Natural killer cell (primary cell): ENCODE results near the gene KLF5. TPM values are rescaled to one million over a fixed set of nuclear protein-coding genes. Genes with fewer than 3 reads are reported as not detected.

ENCODE experiments used
- ATAC-seq, 3 donors: fragments of 150-1000 bp in 2 of 3; fragments of 200-7000 bp in 1 of 3; cut with Tn5 transposase; 1 replicate in 1 of 3; 2 replicates in 2 of 3; pipeline ENCODE4 v1.10.0; 2021; ENCODE audit warnings: mild to moderate bottlenecking in 2 of 3, moderate library complexity in 2 of 3
- DNase-seq, 2 donors: peaks; one replicate each; pipeline versions ENCODE4 v3.0.0 to v3.0.0-alpha.2; 2013 to 2021; ENCODE audit warnings: mixed read lengths in 1 of 2
- H3K27ac ChIP-seq: one replicate; pipeline ENCODE4 v1.5.1; 2013; ENCODE audit warnings: mild to moderate bottlenecking, low read length
- H3K27me3 ChIP-seq: one replicate; pipeline ENCODE4 v1.6.1; 2013; ENCODE audit warnings: low read length; ENCODE audit not compliant: control insufficient read depth, insufficient read depth
- H3K36me3 ChIP-seq: one replicate; pipeline ENCODE4 v1.6.1; 2013; ENCODE audit warnings: low read length; ENCODE audit not compliant: control insufficient read depth, insufficient read depth
- H3K4me1 ChIP-seq: one replicate; pipeline ENCODE4 v1.6.1; 2013; ENCODE audit warnings: low read length; ENCODE audit not compliant: control insufficient read depth, insufficient read depth
- H3K4me3 ChIP-seq: one replicate; pipeline ENCODE4 v1.5.1; 2013; ENCODE audit warnings: low read length
- H3K9me3 ChIP-seq: one replicate; pipeline ENCODE4 v1.6.1; 2013; ENCODE audit warnings: low read length; ENCODE audit not compliant: control insufficient read depth, insufficient read depth
- H3K27ac Mint-ChIP-seq, 2 donors: one replicate each; pipeline ENCODE4 v1.8.0; 2022; ENCODE audit warnings: mild to moderate bottlenecking in 2 of 2, mixed read lengths in 2 of 2, moderate library complexity in 1 of 2
- H3K27me3 Mint-ChIP-seq, 2 donors: one replicate each; pipeline ENCODE4 v1.8.0; 2022; ENCODE audit warnings: low read depth in 2 of 2, mixed read lengths in 2 of 2
- H3K36me3 Mint-ChIP-seq: one replicate; pipeline ENCODE4 v1.8.0; 2022; ENCODE audit warnings: mixed read lengths
- H3K4me1 Mint-ChIP-seq, 2 donors: one replicate each; pipeline ENCODE4 v1.8.0; 2022; ENCODE audit warnings: mixed read lengths in 2 of 2
- H3K4me3 Mint-ChIP-seq: one replicate; pipeline ENCODE4 v1.8.0; 2022; ENCODE audit warnings: mild to moderate bottlenecking, moderate library complexity, mixed read lengths
- H3K9me3 Mint-ChIP-seq, 2 donors: one replicate each; pipeline ENCODE4 v1.8.0; 2022; ENCODE audit warnings: mixed read lengths in 2 of 2
- CTCF ChIP-seq: fragments of 200-600 bp; IDR thresholded peaks from one replicate; pipeline ENCODE4 v1.8.0; 2022; ENCODE audit warnings: antibody characterized with exemption
- WGBS: methylation state at CpG from one replicate; pipeline ENCODE4 v1.1.7; 2013; ENCODE audit warnings: missing lambda C conversion rate; ENCODE audit not compliant: insufficient coverage; 5-methylcytosine and 5-hydroxymethylcytosine counted together
- intact Hi-C: fragments of 100-400 bp; cut with micrococcal nuclease; formaldehyde crosslinking; loops from one replicate; pipeline ENCODE4 v1.14.2; 2022
- total RNA-seq, 4 donors: library from RNA; stranded (reverse); fragments of 120-200 nt in 1 of 4; gene quantifications; one replicate each; pipeline versions ENCODE4 v1.2.3 to v1.2.4, GENCODE V29; 2013 to 2022

KLF5 gene
- total RNA-seq, 3 donors from 2014 or later (not counting 1 experiment from before 2014, with no cell fraction given): 1.2 to 48.5 (median 2.0) TPM

- Histone ChIP-seq H3K36me3 (no peaks in the 10 kb centered on the region), H3K4me1 (no peaks in the 10 kb centered on the region), H3K27ac (no peak overlapping the region), H3K9me3 (no peaks in the 10 kb centered on the region), H3K27me3 (no peaks in the 10 kb centered on the region), H3K4me3 (no peak overlapping the region)
- Mint-ChIP-seq H3K27me3 (peaks cover 0 to 10% of the 10 kb centered on the region in 2 donors), H3K4me1 (no peaks in the 10 kb centered on the region), H3K4me3 (no peak overlapping the region), H3K36me3 (no peaks in the 10 kb centered on the region), H3K9me3 (no peaks in the 10 kb centered on the region), H3K27ac (no peak overlapping the region)
- intact Hi-C loops: no loop called here
- no peak for TF ChIP-seq CTCF
- 73% methylated on average over 3 of the region's 3 CpGs for WGBS
- DNase-seq (no peak), ATAC-seq (no peak)
Observed at GRCh38 chr13:73073050-73073449, 14.2 kb downstream of the KLF5 start.

- no peak overlapping the region for H3K4me3 Mint-ChIP-seq
- no peaks in the 10 kb centered on the region for H3K4me1 Mint-ChIP-seq
- Histone ChIP-seq H3K4me1 (no peaks in the 10 kb centered on the region), H3K27ac (no peak overlapping the region), H3K27me3 (no peaks in the 10 kb centered on the region), H3K9me3 (no peaks in the 10 kb centered on the region), H3K4me3 (no peak overlapping the region), H3K36me3 (no peaks in the 10 kb centered on the region)
- no peaks in the 10 kb centered on the region for H3K36me3 Mint-ChIP-seq
- peaks cover 0 to 10% of the 10 kb centered on the region in 2 donors for H3K27me3 Mint-ChIP-seq
- ATAC-seq (no peak), DNase-seq (no peak)
- no peaks in the 10 kb centered on the region for H3K9me3 Mint-ChIP-seq
- no peak for TF ChIP-seq CTCF
- intact Hi-C loops: no loop called here
- no peak overlapping the region for H3K27ac Mint-ChIP-seq
- 40% methylated on average over 1 of the region's 2 CpGs for WGBS
Observed at GRCh38 chr13:73074014-73074413, 15.2 kb downstream of the KLF5 start.

GRCh38 chr13:73074926-73075325 lies 16.1 kb downstream of the KLF5 start:
- Mint-ChIP-seq H3K36me3 (no peaks in the 10 kb centered on the region), H3K9me3 (no peaks in the 10 kb centered on the region), H3K4me3 (no peak overlapping the region), H3K27me3 (peaks cover 3 to 10% of the 10 kb centered on the region in 2 donors), H3K27ac (no peak overlapping the region), H3K4me1 (no peaks in the 10 kb centered on the region)
- Histone ChIP-seq H3K27ac (no peak overlapping the region), H3K4me3 (no peak overlapping the region), H3K36me3 (no peaks in the 10 kb centered on the region), H3K4me1 (no peaks in the 10 kb centered on the region), H3K27me3 (no peaks in the 10 kb centered on the region), H3K9me3 (no peaks in the 10 kb centered on the region)
- no peak for ATAC-seq
- WGBS: no CpG with 5 or more reads among the region's 1 CpG
- no peak for DNase-seq
- TF ChIP-seq CTCF: no peak
- intact Hi-C loops: no loop called here

- 96% methylated on average over 18 of the region's 18 CpGs for WGBS
- H3K27ac ChIP-seq: no peak overlapping the region
- H3K36me3 Mint-ChIP-seq: no peaks in the 10 kb centered on the region
- DNase-seq (no peak), ATAC-seq (no peak)
- no peak for TF ChIP-seq CTCF
- H3K9me3 Mint-ChIP-seq: no peaks in the 10 kb centered on the region
- no peak overlapping the region for H3K4me3 Mint-ChIP-seq
- no peak overlapping the region for H3K27ac Mint-ChIP-seq
- H3K9me3 ChIP-seq: no peaks in the 10 kb centered on the region
- H3K27me3 Mint-ChIP-seq: peaks cover 3 to 10% of the 10 kb centered on the region in 2 donors
- no peaks in the 10 kb centered on the region for H3K36me3 ChIP-seq
- H3K27me3 ChIP-seq: no peaks in the 10 kb centered on the region
- intact Hi-C loops: no loop called here
- no peaks in the 10 kb centered on the region for H3K4me1 Mint-ChIP-seq
- no peak overlapping the region for H3K4me3 ChIP-seq
- no peaks in the 10 kb centered on the region for H3K4me1 ChIP-seq
Observed at GRCh38 chr13:73075546-73075945, 16.7 kb downstream of the KLF5 start.
